K562 (cell line): ENCODE measurements around the gene RBP7. TPM values are rescaled to one million over a fixed set of nuclear protein-coding genes. Genes with fewer than 3 reads are reported as not detected.

Experiments used
- ATAC-seq: fragments of 200-7000 bp; cut with Tn5 transposase; 3 replicates; pipeline ENCODE4 v1.9.1; 2020; ENCODE audit warnings: moderate library complexity
- BruUV-seq: library from RNA; stranded (reverse); fragments of 400-500 nt; replicated peaks from 2 replicates; lab custom pipeline; 2021; lab: Mats Ljungman, UMichigan
- CTCF ChIA-PET: fragments of 300-600 bp; formaldehyde crosslinking; extraction: SDS; loops from one replicate; lab custom pipeline; 2021; ENCODE audit warnings: low intra/inter-chr PET ratio; lab: Yijun Ruan, JAX
- POLR2A ChIA-PET: fragments of 300-600, 350-650 bp; sonication (Branson Sonifier 250); formaldehyde crosslinking; extraction: SDS; loops from one replicate; lab custom pipeline; 2021; ENCODE audit warnings: antibody characterized with exemption, inconsistent platforms; lab: Yijun Ruan, JAX
- DNase-seq, 4 experiments: peaks; one replicate each; pipeline versions ENCODE4 v3.0.0 to v3.0.0-alpha.2; 2011 to 2018; ENCODE audit warnings: low spot score in 3 of 4, mixed read lengths in 3 of 4; ENCODE audit errors: extremely low read depth in 1 of 4
- FAIRE-seq: peaks from 2 replicates; lab custom pipeline; 2011; peaks lifted over from hg19 to GRCh38; lab: Jason Lieb, UNC
- H2AFZ ChIP-seq: 2 replicates; pipeline ENCODE4 v1.6.0; 2011; ENCODE audit warnings: low read depth, low read length, control low read depth, inconsistent platforms
- H3K27ac ChIP-seq: fragments of 200-600 bp; 3 replicates; pipeline ENCODE4 v1.8.0; 2011; ENCODE audit warnings: low read depth, mild to moderate bottlenecking, control low read depth, inconsistent platforms, low read length, moderate library complexity, mixed read lengths; ENCODE audit errors: extremely low read depth
- H3K27me3 ChIP-seq, 2 experiments: fragments of 300-600 bp in 1 of 2; 2 replicates in 1 of 2; 3 replicates in 1 of 2; pipeline versions ENCODE4 v1.6.0 to v1.8.0; 2011; ENCODE audit warnings: inconsistent platforms in 2 of 2, low read length in 2 of 2, mild to moderate bottlenecking in 1 of 2, mixed read lengths in 1 of 2, moderate library complexity in 1 of 2; ENCODE audit not compliant: control insufficient read depth in 2 of 2, insufficient read depth in 2 of 2
- H3K36me3 ChIP-seq: fragments of 300-600 bp; 3 replicates; pipeline ENCODE4 v1.8.0; 2011; ENCODE audit warnings: mild to moderate bottlenecking, low read length, inconsistent platforms; ENCODE audit not compliant: control insufficient read depth, insufficient read depth
- H3K4me1 ChIP-seq, 2 experiments: fragments of 200-600 bp in 1 of 2; replicated peaks in 1 of 2; 2 replicates in 1 of 2; 3 replicates in 1 of 2; pipeline versions ENCODE4 v1.5.1 to v1.8.0; 2011; ENCODE audit warnings: inconsistent platforms in 2 of 2, low read length in 2 of 2, mild to moderate bottlenecking in 1 of 2, mixed read lengths in 1 of 2, moderate library complexity in 1 of 2; ENCODE audit not compliant: control insufficient read depth in 2 of 2, insufficient read depth in 2 of 2
- H3K4me2 ChIP-seq: 2 replicates; pipeline ENCODE4 v1.6.1; 2011; ENCODE audit warnings: low read length, control low read depth, inconsistent platforms, mixed read lengths; ENCODE audit not compliant: insufficient read depth
- H3K4me3 ChIP-seq: fragments of 200-600 bp; sonication (generic), shearing (Covaris generic); 2 replicates; pipeline ENCODE4 v1.5.1; 2016; ENCODE audit warnings: control low read depth, inconsistent platforms
- H3K79me2 ChIP-seq: fragments of 200-600 bp; 3 replicates; pipeline ENCODE4 v1.8.0; 2011; ENCODE audit warnings: low read length, inconsistent platforms; ENCODE audit not compliant: control insufficient read depth, insufficient read depth
- H3K9ac ChIP-seq, 2 experiments: 2 replicates each; pipeline versions ENCODE4 v1.6.0 to v1.6.1; 2011; ENCODE audit warnings: low read depth in 2 of 2, low read length in 2 of 2, control low read depth in 1 of 2, inconsistent platforms in 1 of 2, mild to moderate bottlenecking in 1 of 2, mixed read lengths in 1 of 2; ENCODE audit not compliant: insufficient read depth in 1 of 2
- H3K9me1 ChIP-seq: one replicate; pipeline ENCODE4 v1.6.0; 2011; ENCODE audit warnings: inconsistent platforms, mild to moderate bottlenecking, low read length, moderate library complexity; ENCODE audit not compliant: control insufficient read depth, insufficient read depth
- H3K9me3 ChIP-seq: replicated peaks from 2 replicates; pipeline ENCODE4 v1.5.1; 2011; ENCODE audit warnings: low read depth, low read length, inconsistent platforms; ENCODE audit not compliant: control insufficient read depth, insufficient read depth
- H4K20me1 ChIP-seq: replicated peaks from 2 replicates; pipeline ENCODE4 v1.6.1; 2011; ENCODE audit warnings: low read length, inconsistent platforms, mixed read lengths; ENCODE audit not compliant: control insufficient read depth, insufficient read depth
- CAMTA2 ChIP-seq: fragments of 250-450 bp; sonication (Bioruptor Pico); conservative IDR thresholded peaks from 2 replicates; pipeline ENCODE4 v1.5.1; 2022
- CBFA2T2 ChIP-seq: fragments of 450-650 bp; conservative IDR thresholded peaks from 2 replicates; pipeline ENCODE4 v1.6.1; 2017; ENCODE audit warnings: mild to moderate bottlenecking
- ETV6 ChIP-seq, 3 experiments: fragments of 150-350 bp in 1 of 3; sonication (generic) in 1 of 3; formaldehyde crosslinking in 1 of 3; IDR thresholded peaks; 2 replicates each; pipeline versions ENCODE4 v1.6.1 to v1.8.0; 2014 to 2022; ENCODE audit warnings: borderline replicate concordance in 2 of 3, low read depth in 2 of 3, antibody characterized with exemption in 1 of 3, low read length in 1 of 3, mild to moderate bottlenecking in 1 of 3, missing genetic modification reagents in 1 of 3
- GABPA ChIP-seq: fragments of 200-800 bp; sonication (Bioruptor generic); conservative IDR thresholded peaks from 2 replicates; pipeline ENCODE4 v1.6.1; 2016; ENCODE audit warnings: low read depth, missing genetic modification characterization, missing compliant biosample characterization
- MIER1 ChIP-seq: fragments of 450-650 bp; IDR thresholded peaks from 2 replicates; pipeline ENCODE4 v1.6.1; 2016; ENCODE audit warnings: antibody characterized with exemption, mild to moderate bottlenecking, low read depth
- MYBL2 ChIP-seq, 2 experiments: fragments of 450-650 bp in 1 of 2; sonication (generic) in 1 of 2; formaldehyde crosslinking in 1 of 2; IDR thresholded peaks; 2 replicates each; pipeline versions ENCODE4 v1.6.1 to v1.8.1; 2017 to 2022; ENCODE audit warnings: borderline replicate concordance in 1 of 2, inconsistent platforms in 1 of 2, low read depth in 1 of 2, mild to moderate bottlenecking in 1 of 2, missing genetic modification reagents in 1 of 2, moderate library complexity in 1 of 2
- NONO ChIP-seq, 2 experiments: fragments of 200-400 bp in 1 of 2; fragments of 450-650 bp in 1 of 2; formaldehyde crosslinking in 1 of 2; IDR thresholded peaks; 2 replicates each; pipeline ENCODE4 v1.6.1; 2017; ENCODE audit warnings: low read depth in 2 of 2, mild to moderate bottlenecking in 2 of 2, moderate library complexity in 2 of 2, low read length in 1 of 2
- PHF8 ChIP-seq: fragments of 200-600 bp; sonication (generic); IDR thresholded peaks from 2 replicates; pipeline ENCODE4 v1.6.1; 2012; ENCODE audit warnings: mixed run types, mild to moderate bottlenecking, inconsistent platforms, low read length, moderate library complexity, borderline replicate concordance
- RBM15 ChIP-seq: fragments of 200-400 bp; formaldehyde crosslinking; IDR thresholded peaks from 2 replicates; pipeline ENCODE4 v1.6.1; 2018; ENCODE audit warnings: mild to moderate bottlenecking, low read length, moderate library complexity; ENCODE audit not compliant: insufficient read depth
- SMAD1 ChIP-seq: fragments of 150-350 bp; IDR thresholded peaks from 2 replicates; pipeline ENCODE4 v1.6.1; 2014; ENCODE audit warnings: low read length, low read depth; ENCODE audit not compliant: partially characterized antibody
- SMAD4 ChIP-seq: fragments of 250-450 bp; sonication (Bioruptor Pico); conservative IDR thresholded peaks from 2 replicates; pipeline ENCODE4 v1.8.0; 2021; ENCODE audit warnings: inconsistent platforms, mild to moderate bottlenecking, moderate library complexity
- SREBF1 ChIP-seq: fragments of 150-350 bp; IDR thresholded peaks from 2 replicates; pipeline ENCODE4 v1.6.1; 2014; ENCODE audit warnings: antibody characterized with exemption, low read depth, low read length, borderline replicate concordance
- TEAD4 ChIP-seq, 2 experiments: sonication (generic) in 1 of 2; formaldehyde crosslinking in 1 of 2; IDR thresholded peaks; 2 replicates each; pipeline versions ENCODE4 v1.6.1 to v1.8.0; 2012 to 2022; ENCODE audit warnings: borderline replicate concordance in 1 of 2, inconsistent platforms in 1 of 2, low read length in 1 of 2, mild to moderate bottlenecking in 1 of 2, missing genetic modification reagents in 1 of 2
- ZNF23 ChIP-seq: fragments of 250-450 bp; sonication (Bioruptor Pico); IDR thresholded peaks from 2 replicates; pipeline ENCODE4 v1.4.0; 2020; ENCODE audit warnings: mild to moderate bottlenecking
- ZNF324 ChIP-seq: fragments of 250-450 bp; sonication (Bioruptor Pico); IDR thresholded peaks from 2 replicates; pipeline ENCODE4 v1.4.0; 2020; ENCODE audit warnings: mild to moderate bottlenecking
- ZZZ3 ChIP-seq: fragments of 450-650 bp; IDR thresholded peaks from 2 replicates; pipeline ENCODE4 v1.6.1; 2016; ENCODE audit warnings: antibody characterized with exemption, mild to moderate bottlenecking, moderate library complexity
- WGBS: fragments of 100-300 bp; shearing (Covaris generic); methylation state at CpG from one replicate; pipeline ENCODE4 v1.1.6; 2016; ENCODE audit warnings: low coverage, mixed read lengths; ENCODE audit not compliant: insufficient coverage; ENCODE audit errors: missing lambda C conversion rate; 5-methylcytosine and 5-hydroxymethylcytosine counted together
- in situ Hi-C: fragments of 300-500 bp; cut with MboI; formaldehyde crosslinking; loops from 4 replicates; pipeline ENCODE4 v1.15.0; 2018; ENCODE audit warnings: inconsistent platforms, mixed read lengths
- intact Hi-C: fragments of 100-400 bp; cut with micrococcal nuclease; formaldehyde crosslinking; loops from 2 replicates; pipeline ENCODE4 v1.14.2; 2022
- polyA plus RNA-seq, 8 experiments: library from polyadenylated mRNA; depleted of rRNA in 4 of 8; stranded (reverse) in 5 of 8; unstranded in 3 of 8; fragments of >200 nt; fragmentation: Nextera tagmentation in 2 of 8; fragmentation: Illumina TruSeq in 1 of 8; extraction: Ambion mirVana in 2 of 8; extraction: Trizol in 1 of 8; gene quantifications; 2 replicates each; pipeline versions ENCODE4 v1.2.1 to v1.2.3, GENCODE V29; 2011 to 2014; ENCODE audit warnings: inconsistent platforms in 1 of 8, missing spikeins in 1 of 8
- total RNA-seq, 7 experiments: library from RNA; depleted of rRNA in 6 of 7; stranded (reverse); fragments of >200 nt in 6 of 7; fragmentation: Illumina TruSeq in 2 of 7; extraction: Trizol in 2 of 7; gene quantifications; 2 replicates each; pipeline versions ENCODE4 v1.2.1 to v1.2.3, GENCODE V29; 2011 to 2021; ENCODE audit warnings: low replicate concordance in 1 of 7
- TF ChIP-seq, protein P1 (sequence below): sonication (generic); formaldehyde crosslinking; IDR thresholded peaks from 2 replicates; pipeline ENCODE4 v1.5.0; 2020; ENCODE audit warnings: missing genetic modification reagents
- TF ChIP-seq, protein P2 (sequence below): fragments of 450-650 bp; IDR thresholded peaks from 2 replicates; pipeline ENCODE4 v1.7.0; 2016; ENCODE audit warnings: borderline replicate concordance

Gene RBP7
- total and polyA plus RNA-seq, 9 of the 15 experiments (the other 6 are each of a cell fraction or from before 2014, with no cell fraction given): not detected

DNA sequence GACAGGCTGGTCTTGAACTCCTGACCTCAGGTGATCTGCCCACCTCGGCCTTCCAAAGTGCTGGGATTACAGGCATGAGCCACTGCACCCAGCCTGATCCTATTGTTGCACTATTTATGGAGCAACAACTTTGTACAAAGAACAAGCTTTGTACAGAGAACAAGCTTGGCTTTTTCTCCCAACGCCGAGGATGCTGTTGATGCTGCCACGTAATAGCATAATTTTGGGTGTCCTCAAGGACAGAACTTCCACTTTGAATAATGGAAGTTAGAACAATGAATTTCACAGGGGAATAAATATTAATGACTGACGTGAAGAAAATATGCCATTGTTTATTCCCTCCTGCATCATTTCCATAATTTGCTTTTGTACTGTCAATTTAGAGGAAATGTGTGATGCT lies 12.8 kb upstream of the RBP7 start:
- CTCF ChIA-PET: no interaction called here
- no peak for ATAC-seq
- Histone ChIP-seq H3K4me1 (no peaks in the 10 kb centered on the region), H3K9ac (no peak overlapping the region), H4K20me1 (no peaks in the 10 kb centered on the region), H3K27me3 (no peaks in the 10 kb centered on the region; a peak in 1 of 5 replicates), H3K79me2 (no peaks in the 10 kb centered on the region), H3K36me3 (peaks cover 11% of the 10 kb centered on the region; the same call in 2 of the 3 replicates), H2AFZ (no peak overlapping the region), H3K4me2 (no peak overlapping the region), H3K9me1 (no peaks in the 10 kb centered on the region), H3K4me3 (no peak overlapping the region), H3K9me3 (no peaks in the 10 kb centered on the region), H3K27ac (no peak overlapping the region)
- in situ Hi-C loops (no loop called here), intact Hi-C loops (no loop called here)
- POLR2A ChIA-PET: interaction anchor here (0.6 to 0.9 kb wide), 2 partner anchors 17 to 89 kb away, joined by 3 read pairs; no protein-coding TSS in a partner anchor
- FAIRE-seq: no peak
- 63% methylated on average over 5 of the region's 5 CpGs for WGBS
- TF ChIP-seq ZNF324 (CRISPR knock-in tag) (no peak), CBFA2T2 (no peak), SREBF1 (no peak), CAMTA2 (CRISPR knock-in tag) (no peak), GABPA (tag) (no peak), PHF8 (no peak), MYBL2 (IDR thresholded peaks at IDR 0.05; ENCODE audit: low read depth) (no peak), MYBL2 (CRISPR knock-in tag; IDR thresholded peaks at IDR 0.05; ENCODE audit: borderline replicate concordance) (no peak), MIER1 (no peak), ETV6 (IDR thresholded peaks at IDR 0.05; ENCODE audit: borderline replicate concordance in 1 of 2, low read depth in 2 of 2, low read length in 1 of 2) (no peak), ETV6 (CRISPR knock-in tag; IDR thresholded peaks at IDR 0.05; ENCODE audit: borderline replicate concordance) (no peak), RBM15 (no peak), ZNF23 (CRISPR knock-in tag) (no peak), NONO (IDR thresholded peaks at IDR 0.05; ENCODE audit: low read depth in 2 of 2, low read length in 1 of 2) (no peak), SMAD4 (CRISPR knock-in tag) (no peak), ZZZ3 (no peak), TEAD4 (IDR thresholded peaks at IDR 0.05; ENCODE audit: low read length) (no peak), TEAD4 (CRISPR knock-in tag; IDR thresholded peaks at IDR 0.05; ENCODE audit: borderline replicate concordance) (no peak), SMAD1 (no peak)
- TF ChIP-seq, protein P1, sequence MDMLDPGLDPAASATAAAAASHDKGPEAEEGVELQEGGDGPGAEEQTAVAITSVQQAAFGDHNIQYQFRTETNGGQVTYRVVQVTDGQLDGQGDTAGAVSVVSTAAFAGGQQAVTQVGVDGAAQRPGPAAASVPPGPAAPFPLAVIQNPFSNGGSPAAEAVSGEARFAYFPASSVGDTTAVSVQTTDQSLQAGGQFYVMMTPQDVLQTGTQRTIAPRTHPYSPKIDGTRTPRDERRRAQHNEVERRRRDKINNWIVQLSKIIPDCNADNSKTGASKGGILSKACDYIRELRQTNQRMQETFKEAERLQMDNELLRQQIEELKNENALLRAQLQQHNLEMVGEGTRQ (CRISPR knock-in tag): no peak
- TF ChIP-seq, protein P2, sequence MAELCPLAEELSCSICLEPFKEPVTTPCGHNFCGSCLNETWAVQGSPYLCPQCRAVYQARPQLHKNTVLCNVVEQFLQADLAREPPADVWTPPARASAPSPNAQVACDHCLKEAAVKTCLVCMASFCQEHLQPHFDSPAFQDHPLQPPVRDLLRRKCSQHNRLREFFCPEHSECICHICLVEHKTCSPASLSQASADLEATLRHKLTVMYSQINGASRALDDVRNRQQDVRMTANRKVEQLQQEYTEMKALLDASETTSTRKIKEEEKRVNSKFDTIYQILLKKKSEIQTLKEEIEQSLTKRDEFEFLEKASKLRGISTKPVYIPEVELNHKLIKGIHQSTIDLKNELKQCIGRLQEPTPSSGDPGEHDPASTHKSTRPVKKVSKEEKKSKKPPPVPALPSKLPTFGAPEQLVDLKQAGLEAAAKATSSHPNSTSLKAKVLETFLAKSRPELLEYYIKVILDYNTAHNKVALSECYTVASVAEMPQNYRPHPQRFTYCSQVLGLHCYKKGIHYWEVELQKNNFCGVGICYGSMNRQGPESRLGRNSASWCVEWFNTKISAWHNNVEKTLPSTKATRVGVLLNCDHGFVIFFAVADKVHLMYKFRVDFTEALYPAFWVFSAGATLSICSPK: no peak
- no peak for DNase-seq
- no TSS peak for BruUV-seq
